Activated CD4-positive, alpha-beta T cell treated with anti-CD3 and anti-CD28 coated beads, Interleukin-2, amount 10 ng/mL, durations not matched to agents 24 days and 14 days (primary cell): ENCODE results near the gene DEFB131B. TPM values are rescaled to one million over a fixed set of nuclear protein-coding genes. Genes with fewer than 3 reads are reported as not detected.
"Not testable (repeated sequence)": the region's sequence is repeated elsewhere in the genome, so short reads cannot be mapped to it uniquely, and the experiment has no call there.

Source experiments
- DNase-seq: peaks from one replicate; pipeline ENCODE4 v3.0.0; 2022
- H3K27ac Mint-ChIP-seq: one replicate; pipeline ENCODE4 v1.8.0; 2022; ENCODE audit warnings: mild to moderate bottlenecking, mixed read lengths
- H3K27me3 Mint-ChIP-seq: one replicate; pipeline ENCODE4 v1.8.0; 2022; ENCODE audit warnings: mixed read lengths
- H3K36me3 Mint-ChIP-seq: one replicate; pipeline ENCODE4 v1.8.0; 2022; ENCODE audit warnings: low read depth, mild to moderate bottlenecking, mixed read lengths
- H3K4me1 Mint-ChIP-seq: one replicate; pipeline ENCODE4 v1.8.0; 2021; ENCODE audit warnings: mixed read lengths
- H3K4me3 Mint-ChIP-seq: one replicate; pipeline ENCODE4 v1.8.0; 2022; ENCODE audit warnings: mild to moderate bottlenecking, moderate library complexity, mixed read lengths
- H3K9me3 Mint-ChIP-seq: one replicate; pipeline ENCODE4 v1.8.0; 2021; ENCODE audit warnings: mixed read lengths
- intact Hi-C: fragments of 100-400 bp; cut with micrococcal nuclease; formaldehyde crosslinking; loops from one replicate; pipeline ENCODE4 v1.15.1; 2023
- total RNA-seq: library from RNA; stranded (reverse); gene quantifications from 2 replicates; pipeline ENCODE4 v1.2.3, GENCODE V29; 2022

DEFB131B gene
- total RNA-seq, 1 donor from 2014 or later, result not detected

- H3K36me3 Mint-ChIP-seq, H3K9me3 Mint-ChIP-seq, H3K4me3 Mint-ChIP-seq, intact Hi-C loops, H3K27me3 Mint-ChIP-seq, H3K27ac Mint-ChIP-seq, H3K4me1 Mint-ChIP-seq, DNase-seq: not testable (repeated sequence)
Observed at GRCh38 chr11:71885806-71886205, 7.6 kb downstream of the DEFB131B start.

- H3K4me1 Mint-ChIP-seq, H3K27ac Mint-ChIP-seq, H3K27me3 Mint-ChIP-seq, DNase-seq, H3K9me3 Mint-ChIP-seq, H3K4me3 Mint-ChIP-seq, H3K36me3 Mint-ChIP-seq, intact Hi-C loops: not testable (repeated sequence)
Observed at GRCh38 chr11:71888335-71889010, 10.2 kb downstream of the DEFB131B start.

- H3K27me3 Mint-ChIP-seq, H3K4me3 Mint-ChIP-seq, H3K27ac Mint-ChIP-seq, H3K9me3 Mint-ChIP-seq, H3K36me3 Mint-ChIP-seq, H3K4me1 Mint-ChIP-seq, intact Hi-C loops: not testable (repeated sequence)
- DNase-seq, result peak; percentile 42
Observed at GRCh38 chr11:71889181-71889872, 11.1 kb downstream of the DEFB131B start.

- intact Hi-C loops, result no loop called here
- peak; percentile 50 for DNase-seq
- Mint-ChIP-seq H3K4me1 (no peaks in the 10 kb centered on the region), H3K27me3 (no peaks in the 10 kb centered on the region), H3K4me3 (no peak overlapping the region), H3K36me3 (peaks cover 17% of the 10 kb centered on the region), H3K27ac (no peak overlapping the region), H3K9me3 (no peaks in the 10 kb centered on the region)
Observed at GRCh38 chr11:71895961-71896360, 17.7 kb downstream of the DEFB131B start.

- intact Hi-C loops, H3K4me3 Mint-ChIP-seq: not testable (repeated sequence)
Observed at GRCh38 chr11:71901137-71901536, 22.9 kb downstream of the DEFB131B start.

GRCh38 chr11:71908218-71908617, 30.0 kb downstream of the DEFB131B start:
- H3K4me1 Mint-ChIP-seq, result peaks cover 13% of the 10 kb centered on the region
- H3K27ac Mint-ChIP-seq, result no peak overlapping the region
- intact Hi-C loops, result no loop called here
- H3K27me3 Mint-ChIP-seq, result no peaks in the 10 kb centered on the region
- no peaks in the 10 kb centered on the region for H3K9me3 Mint-ChIP-seq
- H3K36me3 Mint-ChIP-seq, result peaks cover 30% of the 10 kb centered on the region
- no peak overlapping the region for H3K4me3 Mint-ChIP-seq
- no peak for DNase-seq

More at GRCh38 chr11:71901137-71901536, 22.9 kb downstream of the DEFB131B start:
- not testable (repeated sequence) for DNase-seq, H3K4me1 Mint-ChIP-seq, H3K9me3 Mint-ChIP-seq, H3K27ac Mint-ChIP-seq, H3K27me3 Mint-ChIP-seq
- peaks cover 17% of the 10 kb centered on the region for H3K36me3 Mint-ChIP-seq

- DNase-seq, H3K9me3 Mint-ChIP-seq, H3K4me3 Mint-ChIP-seq, H3K27me3 Mint-ChIP-seq: not testable (repeated sequence)
- intact Hi-C loops, result loop anchor here (1.0 kb wide), 1 partner anchor 18 kb away; the partner anchor contains the start of gene XNDC1N
- H3K27ac Mint-ChIP-seq, result peak overlapping the region; percentile 37
- peaks cover 42% of the 10 kb centered on the region for H3K36me3 Mint-ChIP-seq
- H3K4me1 Mint-ChIP-seq, result peaks cover 20% of the 10 kb centered on the region
Observed at GRCh38 chr11:71910775-71911174, 32.5 kb downstream of the DEFB131B start.

- H3K9me3 Mint-ChIP-seq, H3K27me3 Mint-ChIP-seq: not testable (repeated sequence)
- Mint-ChIP-seq H3K4me1 (peaks cover 20% of the 10 kb centered on the region), H3K27ac (peak overlapping the region; percentile 90), H3K4me3 (peak overlapping the region; percentile 11), H3K36me3 (peaks cover 47% of the 10 kb centered on the region)
- intact Hi-C loops, result loop anchor here (1.0 kb wide), 1 partner anchor 17 kb away; the partner anchor contains the start of gene XNDC1N
- peak; percentile 80 for DNase-seq
Observed at GRCh38 chr11:71911321-71911985, 33.2 kb downstream of the DEFB131B start.

- H3K4me1 Mint-ChIP-seq, result peaks cover 20% of the 10 kb centered on the region
- H3K9me3 Mint-ChIP-seq, DNase-seq, H3K27me3 Mint-ChIP-seq: not testable (repeated sequence)
- H3K36me3 Mint-ChIP-seq, result peaks cover 50% of the 10 kb centered on the region
- H3K27ac Mint-ChIP-seq, result peak overlapping the region; percentile 90
- H3K4me3 Mint-ChIP-seq, result peak overlapping the region; percentile 11
- intact Hi-C loops, result loop anchor here (1.0 kb wide), 1 partner anchor 16 kb away; the partner anchor contains the start of gene XNDC1N
Observed at GRCh38 chr11:71911986-71912340, 33.7 kb downstream of the DEFB131B start.

- H3K4me3 Mint-ChIP-seq, result no peak overlapping the region
- intact Hi-C loops, result no loop called here
- no peaks in the 10 kb centered on the region for H3K27me3 Mint-ChIP-seq
- peaks cover 58% of the 10 kb centered on the region for H3K36me3 Mint-ChIP-seq
- H3K4me1 Mint-ChIP-seq, result peaks cover 20% of the 10 kb centered on the region
- DNase-seq, result no peak
- no peaks in the 10 kb centered on the region for H3K9me3 Mint-ChIP-seq
- peak overlapping the region; percentile 48 for H3K27ac Mint-ChIP-seq
Observed at GRCh38 chr11:71913756-71914526, 35.7 kb downstream of the DEFB131B start.

GRCh38 chr11:71914617-71915189, 36.5 kb downstream of the DEFB131B start:
- Mint-ChIP-seq H3K27me3 (no peaks in the 10 kb centered on the region), H3K36me3 (peaks cover 59% of the 10 kb centered on the region), H3K4me3 (no peak overlapping the region), H3K27ac (peak overlapping the region; percentile 48), H3K9me3 (no peaks in the 10 kb centered on the region), H3K4me1 (peaks cover 20% of the 10 kb centered on the region)
- no peak for DNase-seq
- intact Hi-C loops, result no loop called here

- H3K4me3 Mint-ChIP-seq, result no peak overlapping the region
- DNase-seq, result no peak
- H3K27me3 Mint-ChIP-seq, result no peaks in the 10 kb centered on the region
- no peaks in the 10 kb centered on the region for H3K9me3 Mint-ChIP-seq
- no peak overlapping the region for H3K27ac Mint-ChIP-seq
- H3K36me3 Mint-ChIP-seq, result peaks cover 50% of the 10 kb centered on the region
- peaks cover 7% of the 10 kb centered on the region for H3K4me1 Mint-ChIP-seq
- intact Hi-C loops, result no loop called here
Observed at GRCh38 chr11:71917646-71918140, 39.4 kb downstream of the DEFB131B start.
